Fibroblast of mammary gland (primary cell): ENCODE measurements around the gene PLXNC1.
A peak's percentile ranks its signal among the peaks of the same experiment; 100 is the strongest.

Experiments
- DNase-seq: peaks from one replicate; pipeline ENCODE4 v3.0.0-alpha.2; 2010; ENCODE audit warnings: low read depth
- H3K4me3 ChIP-seq: 2 replicates; pipeline ENCODE4 v1.5.1; 2011; ENCODE audit warnings: low read depth, mild to moderate bottlenecking, low read length, moderate library complexity; ENCODE audit not compliant: control insufficient read depth
- CTCF ChIP-seq: conservative IDR thresholded peaks from 2 replicates; pipeline ENCODE4 v1.5.1; 2011; ENCODE audit warnings: low read depth, low read length, inconsistent platforms; ENCODE audit not compliant: control insufficient read depth, insufficient read depth

The PLXNC1 gene

DNA sequence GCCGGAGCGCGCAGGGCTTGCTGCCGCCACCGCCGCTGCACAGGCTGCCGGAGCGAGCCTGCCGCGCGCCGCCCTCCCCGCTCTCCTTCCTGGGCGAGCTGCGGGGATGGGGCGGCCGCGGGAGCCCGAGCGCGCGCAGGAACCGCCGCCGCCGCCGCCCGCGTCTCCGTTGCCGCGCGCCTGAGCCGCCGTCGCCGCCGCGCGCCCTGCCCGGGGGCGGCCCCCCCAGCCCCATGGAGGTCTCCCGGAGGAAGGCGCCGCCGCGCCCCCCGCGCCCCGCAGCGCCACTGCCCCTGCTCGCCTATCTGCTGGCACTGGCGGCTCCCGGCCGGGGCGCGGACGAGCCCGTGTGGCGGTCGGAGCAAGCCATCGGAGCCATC, 352 bp downstream of the PLXNC1 start:
- no peak for TF ChIP-seq CTCF
- no peak for DNase-seq
- H3K4me3 ChIP-seq, result peak overlapping the region; percentile 31

GRCh38 chr12:94149119-94149780, 873 bp downstream of the PLXNC1 start:
- peak; percentile 31 for DNase-seq
- no peak for TF ChIP-seq CTCF
- H3K4me3 ChIP-seq, result no peak overlapping the region

GRCh38 chr12:94149781-94150239, 1.4 kb downstream of the PLXNC1 start:
- TF ChIP-seq CTCF, result no peak
- no peak overlapping the region for H3K4me3 ChIP-seq
- peak; percentile 25 for DNase-seq

DNA sequence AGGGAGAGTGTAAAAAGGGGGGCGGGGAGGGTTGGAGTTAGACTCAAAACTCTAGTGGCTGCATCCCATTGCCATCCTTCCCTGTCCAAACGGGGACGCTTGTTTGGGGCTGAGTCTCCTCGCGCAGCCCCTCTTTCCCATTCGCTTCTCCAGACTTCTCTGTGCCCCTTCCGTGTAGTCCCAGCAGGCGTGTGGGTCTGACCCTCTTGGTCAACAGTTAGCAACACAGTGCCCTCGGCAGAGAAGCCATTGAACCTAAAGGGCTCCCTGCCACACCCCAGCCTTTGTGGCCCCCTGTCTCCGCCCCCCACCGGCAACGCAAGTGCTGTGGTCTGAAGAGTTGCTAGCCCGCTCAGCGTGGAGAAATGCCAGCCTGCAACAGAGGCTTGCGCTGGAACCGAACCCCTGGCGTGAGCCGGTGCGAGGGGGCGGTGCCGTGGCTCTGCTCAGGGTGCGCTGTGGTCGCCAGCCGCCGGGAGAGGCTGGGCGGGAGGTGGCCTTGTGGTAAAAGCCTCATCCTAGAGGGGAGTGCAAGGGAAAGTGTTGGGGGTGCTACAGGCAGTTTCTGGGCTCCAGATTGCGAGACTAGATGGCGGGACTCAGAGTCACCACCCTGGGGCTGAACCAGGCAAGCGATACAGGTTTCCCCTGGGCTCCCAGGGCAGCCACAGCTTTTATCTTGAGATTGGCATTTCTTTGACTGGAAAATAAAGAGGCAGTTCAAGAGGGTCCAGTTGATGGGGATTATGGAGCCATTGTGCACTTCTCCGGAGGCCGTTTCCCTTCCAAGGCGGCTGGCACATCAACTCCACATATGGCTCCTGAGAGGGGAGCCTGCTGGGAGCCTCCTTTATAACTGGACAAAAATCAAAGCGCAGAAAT, 2.1 kb downstream of the PLXNC1 start:
- H3K4me3 ChIP-seq, result no peak overlapping the region
- TF ChIP-seq CTCF, result no peak
- DNase-seq, result no peak

DNA sequence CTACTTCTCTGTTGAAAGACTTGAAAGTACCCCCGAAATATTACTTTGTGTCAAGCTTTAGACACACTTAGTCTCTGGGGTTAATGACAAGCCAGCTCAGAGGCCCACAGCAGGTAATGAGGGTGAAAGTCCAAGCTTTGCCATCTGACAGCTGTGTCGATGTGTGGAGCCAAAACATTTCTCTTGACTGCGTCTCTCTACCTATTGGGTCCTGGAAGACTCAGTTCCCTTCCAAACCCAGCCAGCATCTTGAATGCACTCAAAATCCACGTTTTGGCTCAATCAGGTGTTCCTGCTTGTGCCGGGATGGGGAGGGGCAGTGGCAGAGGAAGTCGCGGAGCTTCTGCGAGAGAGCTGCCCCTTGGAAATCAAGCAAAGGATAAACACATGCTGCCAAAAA, 3.2 kb downstream of the PLXNC1 start:
- no peak for DNase-seq
- H3K4me3 ChIP-seq, result no peak overlapping the region
- no peak for TF ChIP-seq CTCF

GRCh38 chr12:94152292-94153078, 4.1 kb downstream of the PLXNC1 start:
- DNase-seq, result no peak
- H3K4me3 ChIP-seq, result no peak overlapping the region
- TF ChIP-seq CTCF, result no peak
